ENCODE data around the gene CFAP300. TPM values are rescaled to one million over a fixed set of nuclear protein-coding genes. Genes with fewer than 3 reads are reported as not detected.

Gene CFAP300
- polyA plus RNA-seq (2012; ENCODE audit: insufficient read length, low read depth), result not detected

- TF ChIP-seq TAF1 (IDR thresholded peaks at IDR 0.05; ENCODE audit: borderline replicate concordance, insufficient read depth, low read length) (no peak), POLR2AphosphoS5 (IDR thresholded peaks at IDR 0.05; ENCODE audit: low read depth, low read length) (no peak), REST (IDR thresholded peaks at IDR 0.05; ENCODE audit: insufficient read depth in 1 of 2, low read depth in 2 of 2, low read length in 2 of 2) (no peak), SIN3A (IDR thresholded peaks at IDR 0.05; ENCODE audit: borderline replicate concordance, insufficient read depth, low read length) (no peak), FOXP2 (optimal IDR thresholded peaks at IDR 0.05; ENCODE audit: borderline replicate concordance, extremely low read depth, extremely low read length, insufficient read depth) (peak; percentile 55)
These were observed at the start of gene CFAP300 for GRCh38 chr11:102047305-102047924. CFAP300 (plus strand) TSS chr11:102047437; CDS start chr11:102047471, 34 bp downstream.

GRCh38 chr11:102001657-102002338 is 45.4 kb upstream of the CFAP300 start:
- no peak for TF ChIP-seq TAF1 (IDR thresholded peaks at IDR 0.05; ENCODE audit: borderline replicate concordance, insufficient read depth, low read length)
- TF ChIP-seq POLR2AphosphoS5 (IDR thresholded peaks at IDR 0.05; ENCODE audit: low read depth, low read length), result no peak
- no peak for TF ChIP-seq SIN3A (IDR thresholded peaks at IDR 0.05; ENCODE audit: borderline replicate concordance, insufficient read depth, low read length)
- TF ChIP-seq REST (IDR thresholded peaks at IDR 0.05; ENCODE audit: insufficient read depth in 1 of 2, low read depth in 2 of 2, low read length in 2 of 2), result no peak
- no peak for TF ChIP-seq FOXP2 (optimal IDR thresholded peaks at IDR 0.05; ENCODE audit: borderline replicate concordance, extremely low read depth, extremely low read length, insufficient read depth)

DNA sequence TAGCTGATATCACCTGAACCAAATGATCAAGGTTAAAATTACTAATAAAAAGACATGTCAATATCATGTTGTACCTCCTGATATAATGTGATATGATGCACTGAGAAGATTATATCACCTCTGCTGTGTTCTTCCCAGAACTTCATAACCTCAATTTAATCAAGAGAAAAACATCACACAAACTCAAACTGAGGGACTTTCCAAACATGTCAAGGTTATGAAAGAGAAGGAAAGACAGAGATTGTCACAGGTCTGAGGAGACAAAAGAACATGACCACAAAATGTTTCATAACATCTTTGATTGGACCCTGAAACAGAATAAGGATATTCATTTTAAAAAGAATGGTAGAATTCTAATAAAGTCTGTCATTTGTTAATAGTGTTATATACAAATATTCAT is 43.0 kb upstream of the CFAP300 start:
- TF ChIP-seq SIN3A (IDR thresholded peaks at IDR 0.05; ENCODE audit: borderline replicate concordance, insufficient read depth, low read length) (no peak), FOXP2 (optimal IDR thresholded peaks at IDR 0.05; ENCODE audit: borderline replicate concordance, extremely low read depth, extremely low read length, insufficient read depth) (no peak), REST (IDR thresholded peaks at IDR 0.05; ENCODE audit: insufficient read depth in 1 of 2, low read depth in 2 of 2, low read length in 2 of 2) (no peak), POLR2AphosphoS5 (IDR thresholded peaks at IDR 0.05; ENCODE audit: low read depth, low read length) (no peak), TAF1 (IDR thresholded peaks at IDR 0.05; ENCODE audit: borderline replicate concordance, insufficient read depth, low read length) (no peak)

GRCh38 chr11:102005306-102005705 is 41.9 kb upstream of the CFAP300 start:
- no peak for TF ChIP-seq TAF1 (IDR thresholded peaks at IDR 0.05; ENCODE audit: borderline replicate concordance, insufficient read depth, low read length)
- no peak for TF ChIP-seq FOXP2 (optimal IDR thresholded peaks at IDR 0.05; ENCODE audit: borderline replicate concordance, extremely low read depth, extremely low read length, insufficient read depth)
- no peak for TF ChIP-seq POLR2AphosphoS5 (IDR thresholded peaks at IDR 0.05; ENCODE audit: low read depth, low read length)
- TF ChIP-seq REST (IDR thresholded peaks at IDR 0.05; ENCODE audit: insufficient read depth in 1 of 2, low read depth in 2 of 2, low read length in 2 of 2), result no peak
- no peak for TF ChIP-seq SIN3A (IDR thresholded peaks at IDR 0.05; ENCODE audit: borderline replicate concordance, insufficient read depth, low read length)
